SK-N-DZ (cell line): ENCODE measurements around the gene DHRS4L2.
"Not testable (repeated sequence)": the region's sequence is repeated elsewhere in the genome, so short reads cannot be mapped to it uniquely, and the experiment has no call there.

ENCODE experiments used
- DNase-seq: peaks from one replicate; pipeline ENCODE4 v3.0.0-alpha.2; 2015; ENCODE audit warnings: low spot score

Gene DHRS4L2

DNA sequence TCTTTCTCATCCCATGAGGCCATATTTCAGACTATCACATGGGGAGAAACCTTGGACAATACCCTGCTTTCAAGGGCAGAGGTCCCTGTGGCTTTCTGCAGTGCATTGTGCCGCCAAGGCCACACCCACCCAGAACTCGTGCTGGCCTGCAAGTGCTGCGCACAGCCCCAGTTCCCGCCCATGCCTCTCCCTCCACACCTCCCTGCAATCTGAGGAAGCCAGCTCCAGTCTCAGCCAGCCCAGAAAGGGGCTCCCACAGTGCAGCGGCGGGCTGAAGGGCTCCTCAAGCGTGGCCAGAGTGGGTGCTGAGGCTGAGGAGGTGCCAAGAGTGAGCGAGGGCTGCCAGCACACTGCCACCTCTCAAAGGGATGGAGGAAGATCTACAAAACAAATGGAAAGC lies 15.6 kb upstream of the DHRS4L2 start:
- peak; percentile 25 for DNase-seq

DNA sequence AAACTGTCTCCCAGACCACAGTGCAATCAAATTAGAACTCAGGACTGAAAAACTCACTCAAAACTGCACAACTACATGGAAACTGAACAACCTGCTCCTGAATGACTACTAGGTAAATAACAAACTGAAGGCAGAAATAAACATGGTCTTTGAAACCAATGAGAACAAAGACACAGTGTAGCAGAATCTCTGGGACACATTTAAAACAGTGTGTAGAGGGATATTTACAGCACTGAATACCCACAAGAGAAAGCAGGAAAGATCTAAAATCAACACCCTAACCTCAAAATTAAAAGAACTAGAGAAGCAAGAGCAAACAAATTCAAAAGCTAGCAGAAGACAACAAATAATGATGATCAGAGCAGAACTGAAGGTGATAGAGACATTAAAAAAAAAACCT lies 14.7 kb upstream of the DHRS4L2 start:
- DNase-seq = not testable (repeated sequence)

DNA sequence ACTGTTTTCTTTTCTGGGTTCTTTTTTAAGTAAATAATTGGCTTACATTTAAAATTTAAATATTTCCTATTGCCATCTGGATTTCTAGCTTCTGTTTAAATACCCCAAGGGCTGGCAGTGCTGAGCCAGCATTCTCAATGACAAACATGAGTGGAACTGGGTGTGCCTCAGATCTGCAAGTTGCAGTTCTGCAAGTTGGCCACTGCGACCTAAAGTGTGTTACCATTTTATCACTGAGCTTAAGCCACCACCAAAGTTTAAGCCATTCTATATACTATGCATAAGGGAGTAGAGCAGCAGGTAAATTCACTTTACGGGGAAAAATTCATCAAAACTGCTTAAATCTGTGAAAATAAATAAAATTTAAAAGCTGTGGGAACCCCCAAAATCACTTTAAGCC lies 11.5 kb upstream of the DHRS4L2 start:
- not testable (repeated sequence) for DNase-seq

DNA sequence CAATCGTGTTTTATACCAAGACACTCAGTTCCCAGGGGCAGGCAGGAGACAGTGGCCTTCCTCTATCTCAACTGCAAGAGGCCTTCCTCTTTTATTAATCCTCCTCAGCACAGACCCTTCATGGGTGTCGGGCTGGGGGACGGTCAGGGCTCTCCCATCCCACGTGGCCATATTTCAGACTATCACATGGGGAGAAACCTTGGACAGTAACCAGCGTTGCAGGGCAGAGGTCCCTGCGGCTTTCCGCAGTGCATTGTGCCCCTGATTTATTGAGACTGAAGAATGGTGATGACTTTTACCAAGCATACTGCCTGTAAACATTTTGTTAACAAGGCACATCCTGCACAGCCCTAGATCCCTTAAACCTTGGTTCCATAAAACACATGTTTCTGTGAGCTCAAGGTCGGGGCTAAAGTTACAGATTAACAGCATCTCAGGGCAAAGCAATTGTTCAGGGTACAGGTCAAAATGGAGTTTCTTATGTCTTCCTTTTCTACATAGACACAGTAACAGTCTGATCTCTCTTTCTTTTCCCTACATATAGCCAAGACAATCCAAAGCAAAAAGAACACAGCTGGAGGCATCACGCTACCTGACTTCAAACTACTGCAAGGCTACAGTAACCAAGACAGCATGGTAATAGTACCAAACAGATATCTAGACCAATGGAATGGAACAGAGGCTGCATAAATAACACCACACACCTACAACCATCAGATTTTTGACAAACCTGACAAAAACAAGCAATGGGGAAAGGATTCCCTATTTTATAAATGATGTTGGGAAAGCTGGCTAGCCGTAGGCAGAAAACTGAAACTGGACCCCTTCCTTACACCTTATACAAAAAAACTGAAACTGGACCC lies 6.5 kb upstream of the DHRS4L2 start:
- DNase-seq = not testable (repeated sequence)

DNA sequence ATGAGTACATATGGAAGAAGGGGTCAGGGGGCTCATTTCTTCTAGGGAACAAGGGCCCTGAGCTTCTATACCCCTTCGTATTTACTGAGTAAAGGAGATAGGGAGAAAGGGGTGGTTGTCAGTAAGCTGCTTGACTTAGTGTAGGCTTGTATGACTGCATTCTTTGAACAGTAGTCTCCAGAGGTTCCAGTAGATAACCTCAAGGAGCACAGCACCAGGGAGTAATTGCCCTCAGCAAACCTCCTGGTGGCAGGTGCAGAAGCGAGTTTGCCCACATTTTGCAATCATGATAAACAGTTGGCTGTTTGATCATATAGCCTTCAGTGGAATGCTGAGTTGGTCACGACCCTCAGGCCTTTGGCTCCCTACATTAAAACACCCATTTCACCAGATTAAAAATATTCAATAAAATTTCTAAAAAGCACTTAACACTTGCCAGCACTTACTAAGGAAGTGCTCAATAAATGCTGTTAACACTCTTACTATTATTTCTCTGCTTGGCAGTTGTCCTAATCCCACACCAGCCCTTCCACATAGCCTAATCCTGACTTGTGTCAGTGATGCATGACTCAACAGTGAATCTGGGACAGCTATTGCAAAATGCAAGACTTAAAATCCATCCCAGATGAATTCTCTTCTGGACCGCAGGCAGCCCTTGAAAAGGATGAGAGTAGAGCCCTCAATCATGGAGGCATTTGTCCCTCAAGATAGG lies 3.7 kb upstream of the DHRS4L2 start:
- no peak for DNase-seq

DNA sequence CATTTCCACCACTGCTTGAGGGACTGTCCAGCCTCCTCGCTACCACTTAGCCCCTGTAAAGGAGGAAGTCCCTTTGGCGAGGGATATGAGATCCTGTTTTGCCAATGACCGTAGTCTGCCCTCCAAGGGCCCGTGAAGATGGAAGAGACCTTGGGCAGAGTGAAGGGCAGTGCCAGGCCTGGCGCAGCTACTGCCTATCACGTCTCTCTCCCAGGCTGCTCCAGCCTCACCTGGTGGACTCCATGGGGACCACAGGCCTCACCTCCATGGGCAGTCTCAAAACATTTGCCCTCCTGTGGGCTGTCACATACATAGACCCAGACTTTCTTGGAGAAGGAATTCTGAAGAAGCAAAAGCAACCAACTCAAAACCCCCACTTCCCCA lies 514 bp upstream of the DHRS4L2 start:
- not testable (repeated sequence) for DNase-seq

DNA sequence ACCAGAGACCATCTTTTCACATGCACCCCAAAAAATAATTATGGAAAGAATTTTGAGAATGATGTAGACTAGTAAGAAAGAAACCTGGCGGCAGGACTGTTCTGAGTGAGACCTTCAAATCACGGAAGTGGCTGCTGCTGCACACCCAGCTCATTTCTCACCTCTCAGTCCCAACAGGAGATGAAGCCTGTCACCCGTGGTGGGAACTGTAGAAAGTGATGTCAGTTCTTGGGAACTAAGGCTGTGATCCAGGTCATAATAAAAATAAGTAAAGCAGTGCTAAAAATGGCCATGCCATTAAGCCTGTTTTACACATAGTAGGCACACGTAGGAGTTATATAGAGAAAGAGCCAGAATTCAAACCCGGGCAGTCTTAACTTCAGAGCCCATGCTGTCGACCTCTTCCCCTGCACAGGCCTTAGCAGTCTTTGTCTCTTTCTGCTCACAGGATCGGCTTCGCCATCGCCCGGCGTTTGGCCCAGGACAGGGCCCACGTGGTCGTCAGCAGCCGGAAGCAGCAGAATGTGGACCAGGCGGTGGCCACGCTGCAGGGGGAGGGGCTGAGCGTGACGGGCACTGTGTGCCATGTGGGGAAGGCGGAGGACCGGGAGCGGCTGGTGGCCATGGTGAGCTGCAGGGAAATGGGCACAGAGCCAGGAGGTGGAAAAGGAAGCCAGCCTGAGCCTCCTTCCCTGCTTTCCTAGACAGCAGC lies 1.2 kb downstream of the DHRS4L2 start:
- DNase-seq = not testable (repeated sequence)

DNA sequence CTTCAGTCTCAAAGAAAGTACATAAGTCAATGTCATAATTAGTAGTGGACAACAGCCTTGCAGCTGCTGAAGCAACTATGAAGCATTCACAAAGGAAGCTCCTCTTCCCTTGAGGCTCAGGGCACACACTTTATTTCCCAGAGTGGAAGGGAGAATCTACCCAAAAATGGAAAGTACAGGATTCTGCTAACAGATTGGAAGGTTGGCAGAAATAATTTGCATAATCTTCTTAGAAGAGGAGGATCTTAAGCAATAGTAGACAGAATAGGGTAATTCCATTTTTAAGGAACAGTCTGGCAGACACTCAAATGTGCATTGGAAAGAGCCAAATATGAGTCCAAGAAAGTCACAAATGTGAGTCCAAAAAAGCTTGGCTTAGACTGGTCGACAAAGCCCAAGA lies 2.2 kb downstream of the DHRS4L2 start:
- DNase-seq = not testable (repeated sequence)

DNA sequence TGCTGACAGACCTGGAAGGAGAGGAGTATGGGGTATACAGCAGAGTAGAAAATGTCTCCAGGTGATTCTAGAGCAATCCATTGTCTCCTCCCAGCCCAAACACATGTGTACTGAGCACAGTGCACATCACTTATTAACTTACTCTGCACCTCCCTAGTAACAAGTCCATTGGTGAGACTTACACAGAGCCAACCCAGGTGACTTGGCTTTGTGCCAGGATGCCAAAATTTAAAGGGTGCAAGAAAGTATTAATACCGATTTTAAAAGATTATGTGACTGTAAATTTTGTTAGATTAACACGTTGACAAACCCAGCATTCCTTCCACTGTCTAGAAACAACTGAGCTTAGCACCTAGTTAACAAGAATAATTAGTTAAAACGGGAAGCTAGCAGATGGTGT lies 4.3 kb downstream of the DHRS4L2 start:
- not testable (repeated sequence) for DNase-seq

DNA sequence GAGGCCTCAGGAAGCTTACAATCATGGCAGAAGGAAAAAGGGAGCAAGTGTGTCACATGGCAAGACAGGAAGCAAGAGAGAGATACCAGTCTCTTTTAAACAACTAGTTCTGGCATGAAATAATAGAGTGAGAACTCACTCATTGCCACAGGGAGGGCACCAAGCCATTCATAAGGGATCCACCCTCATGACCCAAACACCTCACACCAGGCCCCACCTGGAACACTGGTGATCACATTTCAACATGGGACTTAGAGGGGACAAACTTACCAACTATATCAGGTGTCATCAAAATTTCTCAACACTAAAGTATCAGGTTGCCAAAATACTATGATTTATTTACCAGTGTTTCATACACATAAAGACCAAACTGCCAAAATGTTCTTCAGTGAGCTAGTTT lies 7.3 kb downstream of the DHRS4L2 start:
- not testable (repeated sequence) for DNase-seq

DNA sequence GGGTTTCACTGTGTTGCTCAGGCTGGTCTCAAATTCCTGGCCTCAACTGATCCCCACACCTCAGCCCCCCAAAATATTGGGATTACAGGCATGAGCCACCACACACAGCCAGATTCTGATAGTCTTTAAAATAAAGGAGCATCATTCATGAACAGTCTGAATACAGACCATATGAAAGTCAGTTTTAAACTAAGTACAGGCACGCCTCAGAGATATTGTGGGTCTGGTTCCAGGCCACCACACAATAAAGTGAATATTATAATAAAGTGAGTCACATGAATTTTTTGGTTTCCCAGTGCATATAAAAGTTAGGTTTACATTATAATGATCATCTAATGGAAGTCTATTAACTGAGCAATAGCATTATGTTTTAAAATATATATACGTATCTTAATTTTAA lies 8.1 kb downstream of the DHRS4L2 start:
- DNase-seq = not testable (repeated sequence)

DNA sequence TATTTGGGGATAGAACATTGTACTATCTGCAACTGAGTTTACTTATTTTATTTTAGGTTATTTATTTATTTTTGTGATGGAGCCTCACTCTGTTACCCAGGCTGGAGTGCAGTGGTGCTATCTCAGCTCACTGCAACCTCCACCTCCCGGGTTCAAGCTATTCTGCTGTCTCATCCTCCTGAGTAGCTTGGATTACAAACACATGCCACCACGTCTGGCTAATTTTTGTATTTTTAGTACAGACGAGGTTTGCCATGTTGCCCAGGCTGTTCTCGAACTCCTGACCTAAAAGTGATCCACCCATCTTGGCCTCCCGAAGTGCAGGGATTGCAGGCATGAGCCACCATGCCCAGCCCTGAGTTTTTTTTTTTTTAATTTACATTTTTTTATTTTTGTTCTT lies 10.9 kb downstream of the DHRS4L2 start:
- not testable (repeated sequence) for DNase-seq

DNA sequence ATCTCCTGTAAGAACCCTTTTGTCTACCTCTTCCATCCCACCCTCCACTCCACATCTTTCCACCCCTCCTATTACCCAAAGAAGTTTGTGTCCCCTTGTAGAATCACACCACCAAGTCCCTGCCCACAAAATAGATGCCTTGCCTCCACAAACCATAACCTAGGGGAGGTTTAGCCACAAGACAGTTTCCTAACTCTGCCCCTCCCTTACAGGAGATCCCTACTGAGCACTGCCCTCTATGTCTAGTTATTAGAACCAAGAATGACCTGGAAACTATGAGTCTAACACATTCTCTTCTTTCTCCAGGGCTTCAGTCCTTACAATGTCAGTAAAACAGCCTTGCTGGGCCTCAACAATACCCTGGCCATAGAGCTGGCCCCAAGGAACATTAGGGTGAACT lies 12.3 kb downstream of the DHRS4L2 start:
- not testable (repeated sequence) for DNase-seq

DNA sequence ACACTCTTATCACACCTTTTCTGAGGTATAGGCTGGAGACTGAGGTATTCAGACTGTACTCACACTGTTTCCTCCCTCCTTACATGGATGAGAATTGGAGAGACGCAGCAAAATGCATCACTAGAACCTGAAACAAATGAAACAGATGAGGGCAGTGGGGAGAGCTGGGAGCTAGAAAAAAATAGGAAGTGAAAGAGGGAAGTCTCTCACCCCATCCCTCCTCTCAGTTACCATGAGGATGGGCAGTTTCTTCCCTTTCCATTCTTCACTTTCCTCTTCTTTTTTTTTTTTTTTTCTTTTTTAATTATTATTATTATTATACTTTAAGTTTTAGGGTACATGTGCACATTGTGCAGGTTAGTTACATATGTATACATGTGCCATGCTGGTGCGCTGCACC lies 12.9 kb downstream of the DHRS4L2 start:
- DNase-seq = not testable (repeated sequence)

DNA sequence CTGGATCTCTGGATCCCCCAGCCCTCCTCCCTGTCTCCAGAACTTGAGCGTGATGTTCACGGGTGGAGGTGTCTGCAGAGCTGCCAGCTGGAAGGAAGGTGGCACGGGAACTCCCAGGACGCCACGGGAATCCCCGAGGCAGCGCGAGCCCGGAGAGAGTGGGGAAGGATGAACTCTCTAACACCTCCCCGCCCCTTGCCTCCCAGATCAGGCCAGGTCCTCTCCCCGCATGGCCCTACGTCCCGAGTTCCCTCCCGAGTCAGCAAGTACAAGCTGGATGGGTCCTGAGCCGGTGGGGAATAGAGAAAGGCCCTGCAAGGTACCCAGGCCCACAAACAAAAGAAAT lies 17.7 kb downstream of the DHRS4L2 start:
- DNase-seq = not testable (repeated sequence)

DNA sequence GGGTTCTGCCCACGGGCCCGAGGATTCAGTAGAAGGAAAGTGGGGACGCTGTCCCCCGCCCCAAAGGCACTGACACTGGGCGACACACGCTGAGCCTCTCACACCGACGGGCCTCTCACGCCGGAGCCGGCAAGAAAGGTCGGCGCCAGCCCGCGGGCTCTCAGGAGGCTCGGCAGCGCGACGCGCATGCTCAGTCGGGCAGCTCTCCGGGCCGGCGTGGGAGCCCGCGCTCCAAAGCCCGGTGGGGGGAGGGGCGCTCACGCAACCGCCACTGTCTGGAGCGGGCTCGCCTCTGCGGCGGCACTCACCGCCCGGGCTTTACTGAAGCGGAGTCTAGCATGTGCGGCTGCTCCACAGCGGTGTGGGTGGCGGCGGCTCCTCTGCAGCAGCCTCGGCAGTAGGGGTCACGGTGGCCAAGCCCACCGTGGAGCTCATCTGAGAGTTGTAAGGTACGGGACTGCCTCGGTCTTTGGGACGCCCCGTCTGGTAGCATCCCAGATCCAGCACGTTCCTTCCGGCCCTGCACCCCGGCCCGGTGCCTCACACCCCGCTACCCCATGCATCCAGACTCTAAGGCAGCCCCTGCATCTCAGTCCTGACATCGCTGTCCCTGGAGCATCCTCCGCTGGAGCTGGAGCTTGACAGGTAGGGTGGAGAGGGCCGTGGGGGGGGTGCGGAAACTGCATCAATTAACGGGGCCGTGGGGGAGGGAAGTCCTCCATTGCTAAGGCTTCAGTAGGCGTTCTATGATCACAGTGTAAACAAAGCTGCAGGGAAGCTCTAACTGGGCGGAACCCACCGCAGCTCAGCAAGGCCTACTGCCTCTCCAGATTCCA lies 18.3 kb downstream of the DHRS4L2 start:
- DNase-seq = peak; percentile 4

DNA sequence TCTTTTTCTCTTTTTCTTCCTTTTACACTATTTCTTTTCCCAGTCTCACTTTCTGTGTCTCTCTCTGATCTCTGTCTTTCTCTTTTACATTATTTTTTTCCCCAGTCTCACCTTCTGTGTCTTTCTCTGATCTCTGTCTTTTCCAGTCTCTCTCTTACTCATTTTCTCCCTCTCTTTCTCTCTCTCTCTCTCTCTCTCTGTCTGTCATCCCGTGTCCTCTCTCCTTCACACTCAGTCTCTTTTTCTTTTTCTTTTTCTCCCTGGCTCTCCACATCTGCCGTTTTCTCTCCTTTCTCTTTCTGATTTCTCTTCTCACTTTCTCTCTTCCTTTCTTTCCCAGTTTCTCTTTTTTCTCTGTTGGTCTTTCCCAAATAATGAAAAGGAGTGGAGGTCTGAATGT lies 22.3 kb downstream of the DHRS4L2 start:
- DNase-seq = no peak

DNA sequence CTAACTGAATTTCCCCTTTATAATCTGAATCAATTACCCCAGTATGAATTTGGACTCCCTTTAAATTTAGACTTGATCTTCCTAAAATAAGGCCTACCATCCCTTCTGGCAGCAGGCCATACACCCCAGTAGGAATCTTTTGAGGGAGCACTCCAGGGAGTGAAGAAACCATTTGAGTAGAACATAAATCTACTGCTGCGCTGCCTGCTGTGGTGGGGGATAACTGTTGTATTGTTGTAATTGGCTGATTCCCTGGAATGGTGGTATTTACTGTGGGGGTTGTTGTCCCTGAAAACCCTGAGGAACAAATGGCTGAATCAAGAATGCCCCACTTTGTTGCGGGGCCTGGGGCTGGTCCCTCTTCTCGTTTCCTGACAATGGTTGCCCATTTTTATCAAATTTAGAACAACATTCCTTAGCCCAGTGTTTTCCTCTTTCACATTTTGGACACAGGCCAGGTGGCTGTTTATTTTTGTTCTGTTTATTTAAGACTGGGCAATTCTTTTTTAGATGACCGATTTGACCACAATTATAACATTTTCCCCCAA lies 24.1 kb downstream of the DHRS4L2 start:
- not testable (repeated sequence) for DNase-seq

DNA sequence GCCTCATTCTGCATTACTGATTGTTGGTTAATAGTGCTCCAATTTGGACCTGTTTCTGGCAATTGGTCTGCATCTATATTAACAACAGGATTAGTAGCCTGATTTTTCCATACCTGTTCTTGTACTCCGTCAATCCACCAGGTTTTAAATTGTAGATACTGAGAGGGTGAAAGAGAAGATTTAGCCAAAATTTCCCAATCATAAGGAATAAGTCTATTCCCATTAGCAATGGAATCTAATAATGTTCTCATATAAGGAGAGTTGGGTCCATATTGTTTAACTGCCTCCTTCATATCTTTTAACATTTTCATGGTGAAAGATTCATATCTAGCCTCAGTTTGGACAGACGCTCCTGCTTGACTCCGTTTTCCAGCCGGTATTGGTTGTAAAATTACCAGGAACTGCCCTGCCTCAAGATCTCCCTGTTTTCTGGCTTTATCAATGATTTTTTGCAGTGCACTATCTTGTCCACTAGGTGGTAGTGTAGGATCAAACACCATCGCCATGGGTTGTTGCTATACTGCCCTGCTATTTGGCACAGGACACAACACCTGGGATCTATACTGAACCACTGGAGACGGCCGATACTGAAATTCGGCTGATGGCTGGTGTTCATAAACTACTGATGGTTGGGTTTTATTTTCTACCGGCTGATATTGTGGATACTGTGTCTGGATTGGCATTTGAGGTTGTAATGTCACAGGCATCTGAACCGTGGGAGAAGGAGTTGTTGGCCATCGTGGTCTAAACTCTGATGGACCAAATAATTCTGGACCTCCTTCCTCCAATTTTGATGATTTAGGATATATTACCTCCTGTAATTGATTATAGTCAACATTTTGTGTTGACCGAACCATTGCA lies 25.2 kb downstream of the DHRS4L2 start:
- DNase-seq = peak; percentile 55

DNA sequence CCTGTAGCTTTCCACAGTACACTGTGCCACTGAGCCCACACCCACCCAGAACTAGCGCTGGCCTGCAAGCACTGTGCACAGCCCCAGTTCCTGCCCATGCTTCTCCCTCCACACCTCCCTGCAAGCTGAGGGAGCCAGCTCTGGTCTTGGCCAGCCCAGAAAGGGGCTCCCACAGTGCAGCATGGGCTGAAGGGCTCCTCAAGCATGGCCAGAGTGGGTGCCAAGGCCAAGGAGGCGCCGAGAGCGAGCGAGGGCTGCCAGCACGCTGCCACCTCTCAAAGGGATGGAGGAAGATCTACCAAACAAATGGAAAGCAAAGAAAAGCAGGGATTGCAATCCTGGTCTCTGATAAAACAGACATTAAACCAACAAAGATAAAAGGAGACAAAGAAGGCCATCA lies 27.0 kb downstream of the DHRS4L2 start:
- not testable (repeated sequence) for DNase-seq
